Kidney (tissue), 11 donors: ENCODE results near the gene SHLD2. TPM values are rescaled to one million over a fixed set of nuclear protein-coding genes. Genes with fewer than 3 reads are reported as not detected.
A peak's percentile ranks its signal among the peaks of the same experiment; 100 is the strongest.
"Not testable (repeated sequence)": the region's sequence is repeated elsewhere in the genome, so short reads cannot be mapped to it uniquely, and the experiment has no call there.

Source experiments
- DNase-seq, 5 donors: peaks; one replicate each; pipeline ENCODE4 v3.0.0-alpha.2; 2013 to 2020
- FAIRE-seq: peaks from 2 replicates; lab custom pipeline; 2012; peaks lifted over from hg19 to GRCh38; lab: Jason Lieb, UNC
- H3K27ac ChIP-seq, 2 donors: one replicate each; pipeline ENCODE4 v1.7.0; 2013; ENCODE audit warnings: low read depth in 2 of 2, low read length in 2 of 2, inconsistent platforms in 1 of 2
- H3K27me3 ChIP-seq: one replicate; pipeline ENCODE4 v1.7.1; 2013; ENCODE audit warnings: low read length, inconsistent platforms; ENCODE audit not compliant: control insufficient read depth, insufficient read depth
- H3K36me3 ChIP-seq, 3 donors: one replicate each; pipeline versions ENCODE4 v1.7.0 to v1.7.1; 2013; ENCODE audit warnings: low read length in 3 of 3, control low read depth in 1 of 3, inconsistent platforms in 1 of 3; ENCODE audit not compliant: insufficient read depth in 3 of 3, control insufficient read depth in 2 of 3
- H3K4me1 ChIP-seq, 3 donors: one replicate each; pipeline versions ENCODE4 v1.7.0 to v1.7.1; 2013; ENCODE audit warnings: low read length in 3 of 3, inconsistent platforms in 1 of 3, low read depth in 1 of 3; ENCODE audit not compliant: control insufficient read depth in 2 of 3, insufficient read depth in 2 of 3
- H3K4me3 ChIP-seq, 3 donors: one replicate each; pipeline versions ENCODE4 v1.7.0 to v1.8.1; 2013; ENCODE audit warnings: low read length in 3 of 3, control low read depth in 1 of 3, inconsistent platforms in 1 of 3
- H3K9ac ChIP-seq, 3 donors: one replicate each; pipeline versions ENCODE4 v1.7.0 to v1.7.1; 2013; ENCODE audit warnings: low read length in 3 of 3, control low read depth in 1 of 3, inconsistent platforms in 1 of 3
- H3K9me3 ChIP-seq, 3 donors: one replicate each; pipeline versions ENCODE4 v1.7.0 to v1.7.1; 2013; ENCODE audit warnings: low read length in 3 of 3, control low read depth in 1 of 3, inconsistent platforms in 1 of 3; ENCODE audit not compliant: control insufficient read depth in 2 of 3, insufficient read depth in 1 of 3
- intact Hi-C: fragments of 100-400 bp; cut with DNase I; formaldehyde crosslinking; loops from one replicate; pipeline ENCODE4 v1.11.1; 2022
- polyA plus RNA-seq: library from polyadenylated mRNA; stranded (reverse); fragments of 350-450 nt; fragmentation: Illumina TruSeq; extraction: RNeasy Lipid Tissue Mini Kit (QIAGEN cat#74804); gene quantifications from one replicate; pipeline ENCODE4 v1.2.3, GENCODE V29; 2014; ENCODE audit warnings: low read depth, low replicate concordance; ENCODE audit not compliant: insufficient read depth
- total RNA-seq: library from RNA; stranded (reverse); fragmentation: NEBNext Ultra II Directional; extraction: Animal tissue kit (Norgen Biotek cat#: 25700); gene quantifications from one replicate; pipeline ENCODE4 v1.2.1, GENCODE V29; 2021
- donor health status: control.
- donor health status: control.
- donor health status: DM: yes; HTN: yes; CAD: no.
- donor health status: Normal renal cell carcinoma (clear cell type).

The SHLD2 gene
- total and polyA plus RNA-seq, 2 donors from 2014 or later: 25.9 to 36.9 TPM

GRCh38 chr10:87206922-87207321 is 111.9 kb downstream of the SHLD2 start:
- FAIRE-seq, H3K9ac ChIP-seq, H3K27ac ChIP-seq, intact Hi-C loops, H3K4me3 ChIP-seq, H3K4me1 ChIP-seq, H3K27me3 ChIP-seq, H3K36me3 ChIP-seq, H3K9me3 ChIP-seq: not testable (repeated sequence)
- DNase-seq: peak in 1 of 5 donors; percentile 51

- intact Hi-C loops, H3K36me3 ChIP-seq, DNase-seq: not testable (repeated sequence)
Measured at GRCh38 chr10:87210309-87210708, 115.3 kb downstream of the SHLD2 start.

GRCh38 chr10:87211848-87212247 is 116.8 kb downstream of the SHLD2 start:
- H3K9ac ChIP-seq, H3K4me1 ChIP-seq, H3K27ac ChIP-seq, H3K4me3 ChIP-seq, FAIRE-seq, intact Hi-C loops, DNase-seq, H3K27me3 ChIP-seq, H3K36me3 ChIP-seq, H3K9me3 ChIP-seq: not testable (repeated sequence)

More at GRCh38 chr10:87210309-87210708, 115.3 kb downstream of the SHLD2 start:
- not testable (repeated sequence) for H3K4me1 ChIP-seq, H3K9ac ChIP-seq, H3K27me3 ChIP-seq, H3K27ac ChIP-seq, H3K9me3 ChIP-seq, H3K4me3 ChIP-seq
- peak; percentile 30 for FAIRE-seq

- H3K4me1 ChIP-seq, H3K9me3 ChIP-seq, H3K36me3 ChIP-seq, H3K4me3 ChIP-seq, FAIRE-seq, H3K9ac ChIP-seq, H3K27me3 ChIP-seq, H3K27ac ChIP-seq, DNase-seq, intact Hi-C loops: not testable (repeated sequence)
Measured at GRCh38 chr10:87213150-87213765, 118.3 kb downstream of the SHLD2 start.

GRCh38 chr10:87213806-87214205 is 118.8 kb downstream of the SHLD2 start:
- H3K27ac ChIP-seq, FAIRE-seq: not testable (repeated sequence)
- peak in 1 of 5 donors; percentile 65 for DNase-seq

GRCh38 chr10:87216120-87216519 is 121.1 kb downstream of the SHLD2 start:
- H3K27ac ChIP-seq, H3K4me3 ChIP-seq, intact Hi-C loops, H3K9me3 ChIP-seq, H3K36me3 ChIP-seq, H3K27me3 ChIP-seq, H3K9ac ChIP-seq, FAIRE-seq, H3K4me1 ChIP-seq: not testable (repeated sequence)
- DNase-seq: peak in 1 of 5 donors; percentile 73

More at GRCh38 chr10:87213806-87214205, 118.8 kb downstream of the SHLD2 start:
- H3K36me3 ChIP-seq, H3K9me3 ChIP-seq, H3K9ac ChIP-seq, H3K4me3 ChIP-seq, H3K4me1 ChIP-seq, H3K27me3 ChIP-seq, intact Hi-C loops: not testable (repeated sequence)

GRCh38 chr10:87219370-87219769 is 124.4 kb downstream of the SHLD2 start:
- H3K9ac ChIP-seq, H3K27ac ChIP-seq, H3K36me3 ChIP-seq, H3K9me3 ChIP-seq, H3K4me1 ChIP-seq, H3K27me3 ChIP-seq, DNase-seq, intact Hi-C loops, FAIRE-seq, H3K4me3 ChIP-seq: not testable (repeated sequence)

GRCh38 chr10:87222789-87223188 is 127.8 kb downstream of the SHLD2 start:
- H3K9ac ChIP-seq, FAIRE-seq, H3K27me3 ChIP-seq, H3K4me1 ChIP-seq, DNase-seq, intact Hi-C loops, H3K36me3 ChIP-seq, H3K9me3 ChIP-seq, H3K27ac ChIP-seq, H3K4me3 ChIP-seq: not testable (repeated sequence)
